NCI-H524 treated with DMSO at 0.1 percent for 48 hours (cell line): ENCODE data around the gene CST3.
"Not testable (repeated sequence)": the region's sequence is repeated elsewhere in the genome, so short reads cannot be mapped to it uniquely, and the experiment has no call there.

Experiments used
- DNase-seq: peaks from one replicate; lab custom pipeline; 2025; lab: John Stamatoyannopoulos, UW

Gene CST3

GRCh38 chr20:23661002-23661429 is 23.3 kb upstream of the CST3 start:
- no peak for DNase-seq

- no peak for DNase-seq
Measured at GRCh38 chr20:23659989-23660837, 22.5 kb upstream of the CST3 start.

- not testable (repeated sequence) for DNase-seq
Measured at GRCh38 chr20:23659610-23659988, 21.8 kb upstream of the CST3 start.

- no peak for DNase-seq
Measured at GRCh38 chr20:23658989-23659609, 21.3 kb upstream of the CST3 start.

GRCh38 chr20:23658336-23658735 is 20.6 kb upstream of the CST3 start:
- no peak for DNase-seq

- DNase-seq: no peak
Measured at GRCh38 chr20:23657202-23657601, 19.4 kb upstream of the CST3 start.

- DNase-seq: no peak
Measured at GRCh38 chr20:23656372-23656771, 18.6 kb upstream of the CST3 start.

GRCh38 chr20:23655491-23656211 is 17.9 kb upstream of the CST3 start:
- no peak for DNase-seq

- DNase-seq: no peak
Measured at GRCh38 chr20:23654717-23655116, 17.0 kb upstream of the CST3 start.

- no peak for DNase-seq
Measured at GRCh38 chr20:23654000-23654399, 16.2 kb upstream of the CST3 start.

GRCh38 chr20:23653400-23653938 is 15.7 kb upstream of the CST3 start:
- DNase-seq: no peak

- no peak for DNase-seq
Measured at GRCh38 chr20:23652926-23653325, 15.2 kb upstream of the CST3 start.

- DNase-seq: no peak
Measured at GRCh38 chr20:23652371-23652770, 14.6 kb upstream of the CST3 start.

GRCh38 chr20:23651117-23651516 is 13.4 kb upstream of the CST3 start:
- no peak for DNase-seq

- DNase-seq: no peak
Measured at GRCh38 chr20:23649830-23650417, 12.2 kb upstream of the CST3 start.

GRCh38 chr20:23649242-23649641 is 11.5 kb upstream of the CST3 start:
- DNase-seq: no peak

- DNase-seq: no peak
Measured at GRCh38 chr20:23647346-23647745, 9.6 kb upstream of the CST3 start.

GRCh38 chr20:23646106-23646873 is 8.5 kb upstream of the CST3 start:
- no peak for DNase-seq

- DNase-seq: no peak
Measured at GRCh38 chr20:23645575-23645974, 7.8 kb upstream of the CST3 start.

GRCh38 chr20:23644164-23644563 is 6.4 kb upstream of the CST3 start:
- no peak for DNase-seq

GRCh38 chr20:23643659-23644058 is 5.9 kb upstream of the CST3 start:
- no peak for DNase-seq
